Stimulated activated naive CD8-positive, alpha-beta T cell treated with anti-CD3 and anti-CD28 coated beads, Interleukin-15, Interleukin-2, amounts not matched to agents 100 U/mL and 50 U/mL, for 24 hours (primary cell): Measurements from ENCODE around the gene BECN2.

Experiments used
- ATAC-seq: fragments of 150-1000 bp; cut with Tn5 transposase; one replicate; pipeline ENCODE4 v1.10.0; 2021
- DNase-seq: peaks from one replicate; pipeline ENCODE4 v3.0.0; 2021

Gene BECN2, protein sequence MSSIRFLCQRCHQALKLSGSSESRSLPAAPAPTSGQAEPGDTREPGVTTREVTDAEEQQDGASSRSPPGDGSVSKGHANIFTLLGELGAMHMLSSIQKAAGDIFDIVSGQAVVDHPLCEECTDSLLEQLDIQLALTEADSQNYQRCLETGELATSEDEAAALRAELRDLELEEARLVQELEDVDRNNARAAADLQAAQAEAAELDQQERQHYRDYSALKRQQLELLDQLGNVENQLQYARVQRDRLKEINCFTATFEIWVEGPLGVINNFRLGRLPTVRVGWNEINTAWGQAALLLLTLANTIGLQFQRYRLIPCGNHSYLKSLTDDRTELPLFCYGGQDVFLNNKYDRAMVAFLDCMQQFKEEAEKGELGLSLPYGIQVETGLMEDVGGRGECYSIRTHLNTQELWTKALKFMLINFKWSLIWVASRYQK

DNA sequence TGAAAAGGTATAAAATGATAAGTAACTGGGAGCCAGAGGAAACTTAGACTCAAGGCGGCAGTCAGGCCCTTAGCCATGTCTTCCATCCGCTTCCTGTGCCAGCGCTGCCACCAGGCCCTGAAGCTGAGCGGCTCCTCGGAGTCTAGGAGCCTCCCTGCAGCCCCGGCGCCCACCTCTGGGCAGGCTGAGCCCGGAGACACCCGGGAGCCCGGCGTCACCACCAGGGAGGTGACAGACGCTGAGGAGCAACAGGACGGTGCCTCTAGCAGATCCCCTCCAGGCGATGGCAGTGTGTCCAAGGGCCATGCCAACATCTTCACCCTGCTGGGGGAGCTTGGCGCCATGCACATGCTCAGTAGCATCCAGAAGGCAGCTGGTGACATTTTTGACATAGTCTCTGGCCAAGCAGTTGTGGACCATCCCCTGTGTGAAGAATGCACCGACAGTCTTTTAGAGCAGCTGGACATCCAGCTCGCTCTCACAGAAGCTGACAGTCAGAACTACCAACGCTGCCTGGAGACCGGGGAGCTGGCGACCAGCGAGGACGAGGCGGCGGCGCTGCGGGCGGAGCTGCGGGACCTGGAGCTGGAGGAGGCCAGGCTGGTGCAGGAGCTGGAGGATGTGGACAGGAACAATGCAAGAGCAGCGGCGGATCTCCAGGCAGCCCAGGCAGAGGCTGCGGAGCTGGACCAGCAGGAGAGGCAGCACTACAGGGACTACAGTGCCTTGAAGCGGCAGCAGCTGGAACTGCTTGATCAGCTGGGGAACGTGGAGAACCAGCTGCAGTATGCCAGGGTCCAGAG, at the start of gene BECN2:
TSS of gene BECN2 (plus strand) at position 76 of the 803 bp plus-strand sequence. CDS start at position 76, 0 bp downstream.
- DNase-seq (no peak), ATAC-seq (no peak)

GRCh38 chr1:241916196-241916595, 41.4 kb upstream of the BECN2 start:
- ATAC-seq = no peak
- no peak for DNase-seq

- no peak for ATAC-seq
- no peak for DNase-seq
Observed at GRCh38 chr1:241917487-241917886, 40.1 kb upstream of the BECN2 start.

- ATAC-seq = no peak
- DNase-seq = no peak
Observed at GRCh38 chr1:241918879-241919278, 38.7 kb upstream of the BECN2 start.

DNA sequence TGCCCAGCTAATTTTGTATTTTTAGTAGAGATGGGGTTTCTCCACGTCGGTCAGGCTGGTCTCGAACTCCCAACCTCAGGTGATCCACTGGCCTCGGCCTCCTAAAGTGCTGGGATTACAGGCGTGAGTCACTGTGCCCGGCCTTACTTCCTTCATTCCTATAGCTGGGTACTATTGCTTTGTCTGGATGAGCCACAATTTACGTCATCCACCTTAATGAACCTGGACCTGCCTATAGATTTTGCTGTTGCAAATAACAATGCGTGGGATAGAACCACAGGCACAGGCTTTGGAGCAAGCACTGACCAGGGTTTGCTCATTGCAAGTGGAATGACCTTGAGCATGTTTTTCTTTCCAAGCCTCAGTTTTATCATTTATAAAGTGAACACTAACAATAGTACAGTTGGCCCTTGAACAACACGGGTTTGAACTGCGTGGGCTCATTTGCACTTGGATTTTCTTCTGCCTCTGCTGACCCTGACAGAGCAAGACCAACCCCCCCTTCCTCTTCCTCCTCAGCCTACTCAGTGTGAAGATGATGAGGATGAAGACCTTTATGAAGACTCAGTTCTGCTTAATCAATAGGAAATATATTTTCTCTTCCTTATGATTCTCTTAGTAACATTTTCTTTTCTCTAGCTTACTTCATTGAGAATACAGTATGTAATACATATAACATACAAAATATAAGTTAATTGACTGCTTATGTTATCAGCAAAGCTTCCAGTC, 33.3 kb upstream of the BECN2 start:
- no peak for ATAC-seq
- no peak for DNase-seq

DNA sequence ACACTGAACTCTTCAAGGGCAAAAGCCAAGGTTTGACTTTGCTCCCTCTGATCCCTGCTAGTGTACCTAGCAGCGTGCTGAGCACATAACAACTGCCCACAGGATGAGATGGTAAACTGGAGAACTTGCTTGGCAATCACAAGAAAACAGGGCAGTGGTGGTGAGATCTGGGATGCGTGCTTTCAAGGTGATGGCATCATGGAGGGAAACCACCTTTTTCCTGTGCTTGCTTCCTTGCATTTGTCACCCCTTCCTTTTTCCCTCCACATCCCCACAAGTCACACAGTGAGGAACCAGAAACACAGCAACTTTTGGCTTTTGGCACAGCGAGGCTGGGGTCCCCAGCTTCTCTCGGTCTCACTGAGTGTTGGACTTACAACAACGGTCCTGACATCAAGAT, 31.4 kb upstream of the BECN2 start:
- DNase-seq (no peak), ATAC-seq (no peak)

- ATAC-seq (no peak), DNase-seq (no peak)
Observed at GRCh38 chr1:241927321-241927720, 30.2 kb upstream of the BECN2 start.

GRCh38 chr1:241932845-241933244, 24.7 kb upstream of the BECN2 start:
- DNase-seq (no peak), ATAC-seq (no peak)

DNA sequence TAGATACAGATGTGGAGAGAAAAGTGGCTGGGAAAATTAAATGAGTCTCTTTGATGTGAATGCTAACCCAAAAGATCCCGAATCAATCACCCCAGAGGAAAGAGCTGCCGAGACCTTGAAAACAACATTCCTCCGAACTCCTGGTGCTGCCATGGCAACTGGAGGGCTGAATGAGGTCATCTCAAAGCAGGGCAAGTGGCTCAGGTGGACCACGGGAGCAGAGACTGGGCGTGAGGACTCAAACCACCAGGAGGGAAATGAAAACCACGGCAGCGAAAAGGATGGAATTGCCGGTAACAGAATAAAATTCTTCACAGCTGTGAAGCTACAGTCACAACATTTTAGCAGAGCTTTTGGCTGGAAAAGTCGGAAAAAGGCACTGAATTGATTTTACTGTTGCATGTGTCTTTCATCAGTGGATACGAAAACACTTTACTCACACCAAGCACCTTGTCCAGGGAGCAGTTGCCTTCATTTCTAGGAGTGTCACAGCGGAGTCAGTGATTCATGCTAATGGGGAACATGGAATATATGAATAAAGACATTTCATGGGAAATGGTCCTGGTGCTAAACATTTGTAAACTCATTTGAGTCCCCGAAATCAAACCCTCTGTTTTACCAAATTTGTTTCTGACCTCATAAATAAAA, 23.2 kb upstream of the BECN2 start:
- no peak for DNase-seq
- ATAC-seq = no peak

DNA sequence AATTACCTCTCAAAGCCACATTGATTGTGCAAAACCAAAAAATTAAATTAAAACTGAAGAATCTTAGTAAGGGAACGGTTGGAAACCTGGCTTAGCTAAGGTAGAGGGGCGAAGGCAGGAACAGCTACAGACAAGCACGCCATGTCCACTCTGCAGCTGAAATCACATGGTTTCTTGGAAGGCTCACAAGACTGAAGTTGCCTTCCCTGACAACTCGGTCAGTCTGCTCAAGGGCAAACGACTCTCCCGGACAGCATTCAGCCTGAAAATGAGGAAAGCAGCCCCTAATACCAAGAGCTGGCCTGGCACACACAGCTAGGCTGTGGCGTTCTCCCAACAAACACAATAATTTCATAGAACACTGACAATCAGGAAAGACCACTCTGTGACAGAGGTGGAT, 22.7 kb upstream of the BECN2 start:
- ATAC-seq (no peak), DNase-seq (no peak)

DNA sequence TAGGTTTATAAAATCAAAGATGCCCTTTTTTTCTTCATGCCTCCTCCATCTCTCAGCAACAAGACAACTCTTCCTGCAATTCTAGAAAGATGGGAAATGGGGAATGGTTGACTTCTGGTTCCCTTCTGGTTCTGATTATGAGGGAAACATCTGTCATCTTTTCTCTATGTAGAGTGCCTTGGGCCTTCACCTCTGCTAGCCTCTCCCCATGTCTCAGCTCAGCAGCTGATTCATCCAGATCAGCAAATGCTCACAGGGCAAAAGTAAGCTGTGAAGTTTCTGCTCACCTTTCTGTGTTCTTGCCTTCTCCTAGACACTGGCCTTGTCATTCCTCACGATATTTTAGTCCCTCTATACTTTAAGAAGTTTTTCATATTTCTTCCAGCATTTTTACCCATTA, 17.8 kb upstream of the BECN2 start:
- DNase-seq (no peak), ATAC-seq (no peak)

- ATAC-seq (no peak), DNase-seq (no peak)
Observed at GRCh38 chr1:241942738-241943137, 14.8 kb upstream of the BECN2 start.

GRCh38 chr1:241944300-241944699, 13.3 kb upstream of the BECN2 start:
- ATAC-seq (no peak), DNase-seq (no peak)

DNA sequence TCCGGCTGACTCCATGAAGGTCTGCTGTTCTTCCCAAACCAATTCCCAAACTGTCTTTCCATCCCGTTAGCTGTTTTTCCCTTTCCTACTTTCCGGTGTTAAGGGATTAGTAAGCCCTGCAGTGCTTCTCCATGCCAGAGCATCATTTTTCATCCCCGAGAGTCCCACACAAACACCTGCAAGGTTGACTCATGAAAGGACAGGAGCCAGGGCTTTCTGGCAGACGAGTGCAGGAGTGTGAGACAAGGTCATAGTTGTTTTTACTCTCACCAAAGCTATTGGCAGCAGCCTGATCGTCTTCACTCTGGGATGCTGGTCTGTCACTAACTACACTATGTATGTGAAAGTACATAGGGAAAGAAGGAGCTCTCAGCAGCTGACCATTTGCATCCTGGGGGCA, 10.2 kb upstream of the BECN2 start:
- ATAC-seq (no peak), DNase-seq (no peak)

GRCh38 chr1:241950390-241950789, 7.2 kb upstream of the BECN2 start:
- ATAC-seq (no peak), DNase-seq (no peak)

GRCh38 chr1:241962153-241962552, 4.6 kb downstream of the BECN2 start:
- DNase-seq (no peak), ATAC-seq (no peak)

DNA sequence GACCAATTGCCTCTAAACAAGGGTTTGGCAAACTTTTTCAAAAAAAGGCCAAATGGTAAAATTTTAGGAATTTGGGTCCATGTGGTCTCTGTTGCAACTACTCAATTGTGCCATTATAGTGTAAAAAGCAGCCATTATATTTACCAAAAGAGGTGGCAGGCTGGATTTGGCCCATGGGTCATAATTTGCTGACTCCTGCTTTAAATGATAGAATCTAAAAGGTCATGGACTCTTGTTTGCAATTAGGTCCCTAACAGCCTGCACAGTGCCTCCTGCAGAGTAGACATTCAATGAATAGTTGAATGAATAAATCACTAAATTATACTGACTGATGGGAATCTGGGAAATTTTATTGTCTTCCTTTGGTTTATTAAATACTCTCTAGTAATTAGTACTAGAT, 6.2 kb downstream of the BECN2 start:
- no peak for DNase-seq
- no peak for ATAC-seq

DNA sequence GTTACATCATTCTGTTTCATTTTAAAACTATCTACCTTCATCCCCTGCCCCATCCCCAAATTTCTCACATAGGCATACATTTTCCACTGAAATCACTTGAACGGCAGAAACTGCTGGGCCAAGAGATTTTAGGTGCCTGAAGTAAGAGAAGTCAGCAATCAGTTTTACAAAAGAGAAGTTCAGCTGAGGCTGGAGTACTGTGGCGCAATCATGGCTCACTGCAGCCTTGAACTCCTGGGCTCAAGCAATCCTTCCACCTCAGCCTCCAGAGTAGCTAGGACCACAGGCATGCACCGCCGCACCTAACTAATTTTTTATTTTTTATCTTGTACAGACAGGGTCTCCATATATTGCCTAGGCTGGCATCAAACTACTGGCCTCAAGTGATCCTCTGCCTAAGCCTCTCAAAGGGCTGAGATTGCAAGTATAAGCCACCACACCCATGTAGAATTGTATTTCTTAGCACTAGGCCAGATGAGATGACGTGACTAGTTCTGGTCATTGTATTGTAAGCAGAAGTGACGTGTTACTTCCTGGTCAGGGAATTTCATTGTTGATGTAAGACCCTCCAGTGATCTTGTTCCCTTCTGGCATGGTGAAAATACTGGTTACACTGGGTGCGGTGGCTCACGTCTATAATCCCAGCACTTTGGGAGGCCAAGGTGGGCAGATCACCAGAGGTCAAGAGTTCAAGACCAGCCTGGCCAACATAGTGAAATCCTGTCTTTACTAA, 7.1 kb downstream of the BECN2 start:
- ATAC-seq = no peak

DNA sequence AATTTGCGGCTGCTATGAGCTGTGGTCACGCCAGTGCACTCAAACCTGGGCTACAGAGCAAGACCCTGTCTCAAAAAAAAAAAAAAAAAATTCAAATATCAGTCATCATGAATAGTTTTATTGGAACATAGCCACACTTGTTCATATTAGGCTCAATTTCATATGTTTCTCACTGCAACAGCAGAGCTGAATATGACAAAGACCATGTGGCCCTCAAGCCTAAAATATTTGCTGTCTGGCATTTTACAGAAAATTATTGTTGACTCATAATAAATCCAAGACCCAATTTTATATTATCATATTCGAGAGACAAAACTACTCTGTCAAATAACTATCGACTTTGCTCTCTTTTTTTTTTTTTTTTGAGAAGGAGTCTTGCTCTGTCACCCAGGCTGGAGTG, 11.0 kb downstream of the BECN2 start:
- DNase-seq (no peak), ATAC-seq (no peak)

More for the DNA sequence above, 7.1 kb downstream of the BECN2 start:
- DNase-seq = no peak

DNA sequence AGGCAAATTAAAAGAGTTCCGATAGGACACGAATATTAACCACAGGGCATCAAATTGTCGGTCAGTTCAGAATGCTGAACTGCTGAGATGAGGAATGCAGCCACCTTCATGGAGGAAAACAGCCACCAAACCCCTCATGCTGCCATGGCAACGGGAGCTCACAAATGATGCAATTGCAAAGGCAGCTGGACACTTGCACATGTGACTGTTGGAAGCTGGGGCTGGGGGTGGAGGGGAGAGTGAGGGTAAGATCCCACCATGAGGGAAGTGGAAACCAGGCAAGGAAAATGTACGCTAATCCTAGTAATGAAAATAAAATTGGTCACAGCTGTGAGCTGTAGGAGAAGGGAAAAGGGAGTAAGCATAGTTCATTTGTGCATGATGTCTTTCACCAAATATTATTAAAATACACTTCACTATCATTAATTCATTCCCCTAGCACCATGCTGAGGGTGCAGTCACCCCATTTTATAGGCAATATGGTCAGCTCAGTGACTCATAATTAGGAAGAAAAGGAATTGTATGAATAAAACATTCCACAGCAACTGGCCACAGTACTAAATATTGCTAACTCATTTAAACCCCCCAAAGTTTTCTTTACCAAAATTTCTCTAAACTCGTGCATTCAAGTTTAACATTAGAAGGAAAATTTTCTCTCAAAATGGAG, 15.3 kb downstream of the BECN2 start:
- ATAC-seq (no peak), DNase-seq (no peak)

DNA sequence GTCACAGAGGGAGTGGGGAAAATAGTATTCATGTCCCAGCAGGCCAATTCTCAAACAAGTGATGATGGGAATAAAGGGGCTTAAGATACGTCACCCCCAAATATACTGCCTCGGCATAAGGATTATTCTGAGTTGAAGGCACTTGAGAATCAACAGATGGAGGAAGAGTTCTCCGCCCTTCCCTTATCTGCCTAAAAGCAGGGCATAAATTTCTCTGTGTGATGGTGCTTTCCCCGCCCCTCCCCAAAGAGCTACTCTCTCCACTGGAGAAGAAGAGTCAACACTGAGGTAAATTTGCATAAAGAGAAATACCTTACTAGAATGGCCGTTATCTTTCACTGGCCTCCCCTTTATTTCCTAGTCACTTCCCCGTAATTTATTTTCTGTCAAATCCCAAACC, 18.7 kb downstream of the BECN2 start:
- ATAC-seq (no peak), DNase-seq (no peak)
